ENCODE results near the gene COL6A3.

Gene COL6A3

GRCh38 chr2:237296756-237297155, 117.2 kb downstream of the COL6A3 start:
- DNase-seq (ENCODE audit: low spot score): no peak

GRCh38 chr2:237295889-237296480, 118.0 kb downstream of the COL6A3 start:
- no peak for DNase-seq (ENCODE audit: low spot score)

DNA sequence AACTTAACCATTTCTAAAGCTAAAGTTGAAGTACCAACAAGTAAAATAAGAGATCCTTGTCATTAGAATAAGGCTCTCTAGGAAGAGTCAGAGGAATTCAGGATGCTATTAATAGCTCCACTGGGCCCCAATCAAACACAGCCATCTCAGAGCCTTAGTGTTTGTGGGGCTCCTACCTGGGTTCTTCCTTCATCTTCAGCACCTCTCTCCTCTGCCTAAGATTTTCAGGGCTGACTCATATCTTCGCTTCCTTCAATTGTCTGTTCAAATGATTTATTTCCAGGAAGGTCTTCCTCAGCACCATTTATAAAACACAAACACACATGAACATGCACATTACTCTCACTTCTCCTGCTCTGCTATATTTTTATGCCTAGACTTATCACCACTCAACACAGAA, 119.5 kb downstream of the COL6A3 start:
- DNase-seq (ENCODE audit: low spot score): no peak

- DNase-seq (ENCODE audit: low spot score): no peak
These were observed 120.0 kb downstream of the COL6A3 start for GRCh38 chr2:237293978-237294377.

- DNase-seq (ENCODE audit: low spot score): peak; percentile 94
These were observed 122.7 kb downstream of the COL6A3 start for GRCh38 chr2:237291138-237291792.

- peak; percentile 78 for DNase-seq (ENCODE audit: low spot score)
These were observed 123.7 kb downstream of the COL6A3 start for GRCh38 chr2:237290261-237290660.

- DNase-seq (ENCODE audit: low spot score): no peak
These were observed 124.8 kb downstream of the COL6A3 start for GRCh38 chr2:237289139-237289538.

DNA sequence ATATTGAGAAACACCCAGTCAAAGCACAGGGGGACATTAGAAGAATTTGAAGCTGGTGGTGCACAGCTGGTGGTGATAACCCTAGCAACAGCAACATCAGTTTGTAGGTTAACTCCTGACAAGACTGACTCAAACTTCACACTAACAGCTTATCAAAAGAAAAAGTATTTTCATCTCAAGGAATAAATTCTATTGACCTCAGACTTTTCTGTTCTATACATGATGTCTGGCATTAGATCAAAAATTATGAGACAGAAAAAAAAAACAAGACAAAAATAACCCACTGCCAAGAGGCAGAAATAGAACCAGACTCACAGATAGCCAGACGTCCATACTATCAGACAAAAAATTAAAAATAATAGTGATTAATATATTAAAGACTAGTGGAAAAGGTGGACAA, 126.1 kb downstream of the COL6A3 start:
- no peak for DNase-seq (ENCODE audit: low spot score)

GRCh38 chr2:237283131-237283928, 130.6 kb downstream of the COL6A3 start:
- no peak for DNase-seq (ENCODE audit: low spot score)

- DNase-seq (ENCODE audit: low spot score): no peak
These were observed 131.3 kb downstream of the COL6A3 start for GRCh38 chr2:237282568-237283128.

DNA sequence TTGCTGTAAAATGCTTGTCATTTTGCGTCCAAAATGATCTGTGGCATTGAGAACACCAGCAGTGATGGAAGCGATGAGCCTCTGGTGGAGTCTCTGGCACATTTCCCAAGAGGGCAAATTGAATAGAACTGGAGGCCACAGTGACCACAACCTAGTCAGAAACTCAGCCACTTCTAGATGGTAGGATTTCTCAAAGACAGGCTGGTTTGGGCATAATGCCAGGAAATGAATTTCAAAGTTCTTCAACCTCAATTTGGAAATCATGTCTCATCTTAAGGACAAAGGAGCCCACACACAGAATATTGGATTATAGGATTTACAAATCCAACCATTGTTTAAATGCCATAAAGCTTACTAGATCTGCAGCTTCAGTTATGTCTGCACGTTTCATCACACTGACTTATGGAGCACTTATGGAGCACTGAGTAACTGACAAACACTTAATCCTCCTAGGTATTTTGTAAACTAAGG, 132.1 kb downstream of the COL6A3 start:
- DNase-seq (ENCODE audit: low spot score): no peak

DNA sequence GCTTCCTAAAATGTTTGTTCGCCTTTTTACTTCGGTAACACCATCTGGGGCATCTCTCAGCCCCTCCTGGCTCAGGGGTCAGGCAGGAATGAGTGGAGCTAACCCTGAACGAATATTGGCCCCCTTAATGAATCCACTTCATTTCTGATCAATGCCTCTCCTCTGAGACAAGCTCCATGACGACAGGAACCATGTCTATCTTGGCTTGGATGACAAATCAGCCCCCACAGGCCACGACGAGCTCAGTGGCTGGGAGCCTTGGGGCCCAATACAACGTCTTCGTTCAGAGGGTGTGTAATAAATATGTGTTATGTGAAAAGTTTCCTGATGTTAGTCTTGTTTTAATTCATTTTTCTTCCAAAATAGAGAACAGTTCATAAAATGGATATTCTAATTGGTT, 133.0 kb downstream of the COL6A3 start:
- DNase-seq (ENCODE audit: low spot score): no peak

DNA sequence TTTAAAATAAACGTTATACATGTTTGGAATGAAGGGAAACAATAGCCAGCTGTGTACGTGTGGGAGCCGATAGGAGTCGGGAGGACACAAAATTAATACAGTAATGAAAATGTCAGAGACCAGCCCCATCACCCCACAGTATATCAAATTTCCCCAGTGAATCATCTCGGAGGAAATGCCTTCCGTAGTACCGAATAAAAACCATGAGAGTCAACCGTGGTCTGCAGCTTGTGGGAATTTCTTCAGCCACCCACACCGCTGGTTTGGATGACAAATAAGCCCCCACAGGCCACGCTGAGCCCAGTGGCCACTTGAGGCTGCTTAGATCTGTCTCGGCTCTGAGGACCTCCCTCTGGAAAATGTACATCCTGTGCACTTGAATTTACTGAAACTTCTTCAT, 133.7 kb downstream of the COL6A3 start:
- no peak for DNase-seq (ENCODE audit: low spot score)

GRCh38 chr2:237279012-237279768, 134.8 kb downstream of the COL6A3 start:
- DNase-seq (ENCODE audit: low spot score): no peak

GRCh38 chr2:237278568-237278967, 135.4 kb downstream of the COL6A3 start:
- DNase-seq (ENCODE audit: low spot score): peak; percentile 83

GRCh38 chr2:237276716-237277490, 137.1 kb downstream of the COL6A3 start:
- DNase-seq (ENCODE audit: low spot score): no peak
